GM12878 (cell line): ENCODE measurements around the gene FOSB. TPM values are rescaled to one million over a fixed set of nuclear protein-coding genes. Genes with fewer than 3 reads are reported as not detected.
A peak's percentile ranks its signal among the peaks of the same experiment; 100 is the strongest.

ENCODE experiments used
- ATF2 ChIP-seq: IDR thresholded peaks from 2 replicates; pipeline ENCODE4 v1.6.1; 2012; ENCODE audit warnings: low read length, inconsistent platforms
- ATF3 ChIP-seq: IDR thresholded peaks from 2 replicates; pipeline ENCODE4 v1.6.1; 2011; ENCODE audit warnings: low read depth, mild to moderate bottlenecking, low read length, moderate library complexity, borderline replicate concordance; ENCODE audit errors: extremely low read depth
- BRCA1 ChIP-seq: IDR thresholded peaks from 2 replicates; pipeline ENCODE4 v1.6.1; 2011; ENCODE audit warnings: low read depth, low read length, improper control_type of control experiment
- DPF2 ChIP-seq: fragments of 450-650 bp; IDR thresholded peaks from 2 replicates; pipeline ENCODE4 v1.6.1; 2017; ENCODE audit warnings: mild to moderate bottlenecking
- ELK1 ChIP-seq: IDR thresholded peaks from 2 replicates; pipeline ENCODE4 v1.6.1; 2012; ENCODE audit warnings: low read depth, low read length, improper control_type of control experiment
- FOS ChIP-seq: IDR thresholded peaks from 3 replicates; pipeline ENCODE4 v1.6.1; 2011; ENCODE audit warnings: borderline replicate concordance; ENCODE audit not compliant: insufficient read length; ENCODE audit errors: extremely low read depth
- HDGF ChIP-seq: fragments of 450-650 bp; IDR thresholded peaks from 2 replicates; pipeline ENCODE4 v1.6.1; 2016; ENCODE audit warnings: antibody characterized with exemption
- MLLT1 ChIP-seq: fragments of 450-650 bp; IDR thresholded peaks from 2 replicates; pipeline ENCODE4 v1.6.1; 2016; ENCODE audit warnings: mild to moderate bottlenecking
- PML ChIP-seq: IDR thresholded peaks from 2 replicates; pipeline ENCODE4 v1.6.1; 2012; ENCODE audit warnings: low read length, inconsistent platforms
- PRDM15 ChIP-seq: fragments of 450-650 bp; formaldehyde crosslinking; IDR thresholded peaks from 2 replicates; pipeline ENCODE4 v1.4.0; 2020; ENCODE audit warnings: mild to moderate bottlenecking, moderate library complexity
- RCOR1 ChIP-seq: conservative IDR thresholded peaks from 2 replicates; pipeline ENCODE4 v1.6.1; 2012; ENCODE audit warnings: low read depth, low read length, improper control_type of control experiment
- RUNX3 ChIP-seq: IDR thresholded peaks from 2 replicates; pipeline ENCODE4 v1.6.1; 2012; ENCODE audit warnings: low read length, inconsistent platforms
- SKIL ChIP-seq: fragments of 450-650 bp; IDR thresholded peaks from 2 replicates; pipeline ENCODE4 v1.6.1; 2017; ENCODE audit warnings: mild to moderate bottlenecking, low read depth, inconsistent platforms; ENCODE audit not compliant: poor library complexity, severe bottlenecking
- SMAD5 ChIP-seq: IDR thresholded peaks from 2 replicates; pipeline ENCODE4 v1.6.1; 2016; ENCODE audit warnings: antibody characterized with exemption, low read depth
- SRF ChIP-seq, 2 experiments: IDR thresholded peaks; 2 replicates each; pipeline ENCODE4 v1.6.1; 2011; ENCODE audit warnings: low read depth in 2 of 2, low read length in 2 of 2, mild to moderate bottlenecking in 1 of 2, moderate library complexity in 1 of 2
- STAT3 ChIP-seq: IDR thresholded peaks from 2 replicates; pipeline ENCODE4 v1.6.1; 2011; ENCODE audit warnings: low read depth, low read length, improper control_type of control experiment
- TCF12 ChIP-seq: IDR thresholded peaks from 2 replicates; pipeline ENCODE4 v1.6.1; 2011; ENCODE audit warnings: low read depth, mild to moderate bottlenecking, low read length
- TCF7 ChIP-seq: IDR thresholded peaks from 2 replicates; pipeline ENCODE4 v1.6.1; 2014; ENCODE audit warnings: antibody characterized with exemption, borderline replicate concordance
- WRNIP1 ChIP-seq: IDR thresholded peaks from 2 replicates; pipeline ENCODE4 v1.6.1; 2011; ENCODE audit warnings: low read depth, low read length, improper control_type of control experiment, borderline replicate concordance
- ZZZ3 ChIP-seq: IDR thresholded peaks from 2 replicates; pipeline ENCODE4 v1.6.1; 2011; ENCODE audit warnings: low read depth; ENCODE audit not compliant: control insufficient read depth, insufficient read length
- polyA plus RNA-seq, 11 experiments: library from polyadenylated mRNA; depleted of rRNA in 4 of 11; unstranded in 6 of 11; stranded (reverse) in 5 of 11; fragments of >200 nt; fragmentation: Nextera tagmentation in 4 of 11; fragmentation: Illumina TruSeq in 1 of 11; extraction: Ambion mirVana in 4 of 11; extraction: Trizol in 1 of 11; gene quantifications; 1 replicate in 1 of 11; 2 replicates in 10 of 11; pipeline versions ENCODE4 v1.2.1 to v1.2.3, GENCODE V29; 2011 to 2016; ENCODE audit warnings: inconsistent platforms in 2 of 11, missing spikeins in 2 of 11, low read depth in 1 of 11
- total RNA-seq, 4 experiments: library from RNA; depleted of rRNA in 3 of 4; stranded (reverse); fragments of >200 nt in 3 of 4; fragmentation: Illumina TruSeq in 1 of 4; extraction: Trizol in 1 of 4; gene quantifications; 2 replicates each; pipeline versions ENCODE4 v1.2.1 to v1.2.3, GENCODE V29; 2013 to 2021

Gene FOSB
- total and polyA plus RNA-seq, 10 of the 15 experiments (the other 5 are each of a cell fraction or from before 2014, with no cell fraction given), result 0.06 to 0.56 (median 0.26) TPM

GRCh38 chr19:45506989-45507871, 39.4 kb downstream of the FOSB start, which contains the start of gene VASP (continued):
- no peak for TF ChIP-seq BRCA1
- TF ChIP-seq MLLT1, result peak; percentile 79; the same call in 1 of the 2 replicates
- TF ChIP-seq FOS, result no peak
- TF ChIP-seq WRNIP1, result no peak
- no peak for TF ChIP-seq TCF7
- TF ChIP-seq DPF2, result no peak
- TF ChIP-seq RUNX3, result peak; percentile 73
- peak; percentile 93 for TF ChIP-seq SMAD5
- TF ChIP-seq HDGF, result no peak
- no peak for TF ChIP-seq ATF2
- peak; percentile 90 for TF ChIP-seq PML
- TF ChIP-seq PRDM15 (CRISPR knock-in tag), result no peak
- TF ChIP-seq ZZZ3, result no peak
- TF ChIP-seq ELK1, result no peak
- peak; percentile 39; the same call in 1 of the 2 replicates for TF ChIP-seq TCF12
- no peak for TF ChIP-seq RCOR1
- no peak for TF ChIP-seq ATF3
- TF ChIP-seq SKIL, result no peak
- no peak for TF ChIP-seq SRF (IDR thresholded peaks at IDR 0.05; ENCODE audit: low read depth in 2 of 2, low read length in 2 of 2)
- TF ChIP-seq STAT3, result no peak
